Activated CD4-positive, alpha-beta T cell treated with anti-CD3 and anti-CD28 coated beads for 4 hours (primary cell): Measurements from ENCODE around the gene ZNRD2.
"Not testable (repeated sequence)": the region's sequence is repeated elsewhere in the genome, so short reads cannot be mapped to it uniquely, and the experiment has no call there.

Experiments used
- DNase-seq, 2 donors: peaks; one replicate each; pipeline ENCODE4 v3.0.0-alpha.2; 2020

ZNRD2 gene, protein sequence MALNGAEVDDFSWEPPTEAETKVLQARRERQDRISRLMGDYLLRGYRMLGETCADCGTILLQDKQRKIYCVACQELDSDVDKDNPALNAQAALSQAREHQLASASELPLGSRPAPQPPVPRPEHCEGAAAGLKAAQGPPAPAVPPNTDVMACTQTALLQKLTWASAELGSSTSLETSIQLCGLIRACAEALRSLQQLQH

DNA sequence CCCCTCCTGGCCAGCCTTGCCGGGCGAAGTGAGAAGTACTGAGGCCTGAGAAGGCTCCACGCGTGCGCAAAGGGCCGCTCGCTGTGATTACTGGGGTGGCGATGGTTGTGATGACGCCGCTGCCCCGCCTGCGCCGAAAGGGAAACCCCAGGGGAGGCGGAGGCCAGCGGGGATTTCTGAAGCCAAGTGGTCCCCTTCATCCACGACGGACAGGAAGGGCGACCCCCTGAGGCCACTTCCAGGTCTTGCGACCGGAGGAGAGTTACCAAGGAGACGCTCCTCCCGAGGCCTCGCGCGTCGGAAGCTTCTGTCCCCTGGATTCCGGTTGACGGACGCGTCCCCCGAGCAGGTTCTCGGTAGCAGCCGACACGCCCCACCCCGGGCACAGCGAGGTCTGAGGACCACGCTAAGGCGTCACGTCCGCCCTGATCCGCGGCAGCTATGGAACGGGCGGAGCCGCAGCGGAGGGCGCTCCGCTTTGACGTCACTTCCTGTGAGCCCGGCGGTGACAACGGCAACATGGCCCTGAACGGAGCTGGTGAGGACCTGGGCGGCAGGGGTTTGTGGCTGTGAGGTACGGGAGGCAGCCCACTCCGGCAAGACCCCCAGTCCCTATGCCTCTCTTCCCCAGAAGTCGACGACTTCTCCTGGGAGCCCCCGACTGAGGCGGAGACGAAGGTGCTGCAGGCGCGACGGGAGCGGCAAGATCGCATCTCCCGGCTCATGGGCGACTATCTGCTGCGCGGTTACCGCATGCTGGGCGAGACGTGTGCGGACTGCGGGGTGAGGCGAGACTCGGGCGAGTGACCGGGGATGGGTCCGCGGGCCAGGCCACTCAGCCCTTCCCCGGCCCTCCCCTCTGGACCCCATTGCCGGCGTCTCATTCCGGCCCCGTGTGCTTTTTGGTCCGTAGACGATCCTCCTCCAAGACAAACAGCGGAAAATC lies at the start of gene ZNRD2:
ZNRD2 (plus strand) TSS at position 505 of the 946 bp plus-strand sequence; CDS start at position 520, 15 bp downstream.
- peak; percentile 97 to 99 for DNase-seq

DNA sequence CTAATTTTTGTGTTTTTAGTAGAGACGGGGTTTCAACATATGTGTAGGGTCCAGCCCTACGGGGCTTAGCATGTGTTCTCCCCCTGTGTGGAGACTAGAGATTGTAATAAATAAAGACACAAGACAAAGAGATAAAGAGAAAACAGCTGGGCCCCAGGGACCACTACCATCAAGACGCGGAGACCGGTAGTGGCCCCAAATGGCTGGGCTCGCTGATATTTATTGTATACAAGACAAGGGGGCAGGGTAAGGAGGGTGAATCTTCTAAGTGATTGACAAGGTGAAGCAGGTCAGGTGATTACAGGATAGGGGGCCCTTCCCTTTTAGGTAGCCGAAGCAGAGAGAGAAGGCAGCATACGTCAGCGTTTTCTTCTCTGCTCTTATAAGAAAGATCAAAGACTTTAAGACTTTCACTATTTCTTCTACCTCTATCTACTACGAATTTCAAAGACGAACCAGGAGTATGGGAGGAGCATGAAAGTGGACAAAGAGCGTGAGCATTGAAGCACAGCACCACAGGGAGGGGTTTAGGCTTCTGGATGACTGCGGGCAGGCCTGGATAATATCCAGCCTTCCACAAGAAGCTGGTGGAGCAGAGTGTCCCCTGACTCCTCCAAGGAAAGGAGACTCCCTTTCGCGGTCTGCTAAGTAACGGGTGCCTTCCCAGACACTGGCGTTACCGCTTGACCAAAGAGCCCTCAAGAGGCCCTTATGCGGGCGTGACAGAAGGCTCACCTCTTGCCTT lies 48.3 kb upstream of the ZNRD2 start:
- DNase-seq = not testable (repeated sequence)

DNA sequence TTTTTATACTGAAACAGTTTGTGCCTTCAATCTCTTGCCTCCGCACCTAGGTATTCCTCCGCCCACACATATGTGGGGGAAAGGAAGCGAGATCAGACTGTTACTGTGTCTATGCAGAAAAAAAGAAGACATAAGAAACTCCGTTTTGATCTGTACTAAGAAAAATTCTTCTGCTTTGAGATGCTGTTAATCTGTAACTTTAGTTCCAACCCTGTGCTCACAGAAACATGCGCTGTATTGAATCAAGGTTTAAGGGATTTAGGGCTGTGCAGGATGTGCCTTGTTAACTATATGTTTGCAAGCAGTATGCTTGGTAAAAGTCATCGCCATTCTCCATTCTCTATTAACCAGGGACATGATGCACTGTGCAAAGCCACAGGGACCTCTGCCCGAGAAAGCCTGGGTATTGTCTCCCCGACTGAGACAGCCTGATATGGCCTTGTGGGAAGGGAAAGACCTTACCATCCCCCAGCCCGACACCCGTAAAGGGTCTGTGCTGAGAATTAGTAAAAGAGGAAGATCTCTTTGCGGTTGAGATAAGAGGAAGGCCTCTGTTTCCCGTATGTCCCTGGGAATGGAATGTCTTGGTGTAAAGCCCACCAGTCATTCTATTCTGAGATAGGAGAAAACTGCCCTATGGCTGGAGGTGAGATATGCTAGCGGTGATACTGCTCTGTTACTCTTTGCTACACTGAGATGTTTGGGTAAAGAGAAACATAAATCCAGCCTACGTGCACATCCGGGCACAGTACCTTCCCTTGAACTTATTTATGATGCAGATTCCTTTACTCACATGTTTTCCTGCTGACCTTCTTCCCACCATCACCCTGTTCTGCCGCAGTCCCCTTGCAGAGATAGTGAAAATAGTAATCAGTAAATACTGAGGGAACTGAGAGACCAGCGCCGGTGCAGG lies 47.3 kb upstream of the ZNRD2 start:
- peak; percentile 55 to 58 for DNase-seq

DNA sequence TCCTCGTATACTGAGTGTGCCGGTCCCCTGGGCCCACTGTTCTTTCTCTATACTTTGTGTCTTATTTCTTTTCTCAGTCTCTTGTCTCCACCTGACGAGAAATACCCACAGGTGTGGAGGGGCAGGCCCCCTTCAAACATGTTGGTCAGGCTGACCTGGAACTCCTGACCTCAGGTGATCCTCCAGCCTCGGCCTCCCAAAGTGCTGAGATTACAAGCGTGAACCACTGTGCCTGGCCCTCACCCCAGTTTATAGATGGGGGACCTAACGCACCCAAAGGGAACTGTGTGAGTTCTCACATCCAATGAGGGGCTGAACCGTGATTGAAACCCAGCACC lies 46.7 kb upstream of the ZNRD2 start:
- DNase-seq = not testable (repeated sequence)

DNA sequence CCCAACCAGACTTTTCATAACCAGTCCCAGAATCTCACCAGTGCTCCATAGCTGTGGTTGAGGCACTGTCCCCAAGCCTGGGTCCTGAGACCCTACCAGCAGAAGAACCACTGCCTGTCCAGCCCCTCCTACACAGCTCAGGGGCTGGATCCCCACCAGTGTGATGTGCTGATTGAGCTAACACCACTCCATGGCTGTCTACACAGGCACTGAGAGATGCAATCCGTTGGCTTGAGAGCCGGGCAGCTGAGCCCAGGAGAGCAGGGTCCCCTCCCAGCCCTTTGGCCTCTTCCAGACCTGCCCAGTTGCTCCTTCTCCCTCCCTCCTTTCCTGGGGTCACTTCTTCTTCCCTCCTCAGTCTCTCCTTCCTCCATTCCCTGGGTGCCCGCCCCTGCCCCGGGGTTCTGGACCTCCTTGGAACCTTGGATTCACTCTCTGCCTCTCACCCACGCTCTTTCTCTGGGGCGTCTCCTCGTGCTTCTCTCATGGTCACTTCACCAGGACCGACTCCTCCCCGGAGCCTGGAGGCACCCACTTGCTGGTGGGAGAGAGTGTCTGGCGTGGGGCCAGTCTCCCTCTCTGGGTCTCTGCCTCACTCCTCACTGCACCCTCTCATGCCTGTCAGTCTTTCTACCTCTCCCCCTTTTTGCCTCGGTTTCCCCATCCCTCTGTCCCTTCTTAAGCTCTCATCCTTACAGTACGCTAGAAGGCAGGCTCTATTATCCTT lies 46.1 kb upstream of the ZNRD2 start:
- DNase-seq = no peak

DNA sequence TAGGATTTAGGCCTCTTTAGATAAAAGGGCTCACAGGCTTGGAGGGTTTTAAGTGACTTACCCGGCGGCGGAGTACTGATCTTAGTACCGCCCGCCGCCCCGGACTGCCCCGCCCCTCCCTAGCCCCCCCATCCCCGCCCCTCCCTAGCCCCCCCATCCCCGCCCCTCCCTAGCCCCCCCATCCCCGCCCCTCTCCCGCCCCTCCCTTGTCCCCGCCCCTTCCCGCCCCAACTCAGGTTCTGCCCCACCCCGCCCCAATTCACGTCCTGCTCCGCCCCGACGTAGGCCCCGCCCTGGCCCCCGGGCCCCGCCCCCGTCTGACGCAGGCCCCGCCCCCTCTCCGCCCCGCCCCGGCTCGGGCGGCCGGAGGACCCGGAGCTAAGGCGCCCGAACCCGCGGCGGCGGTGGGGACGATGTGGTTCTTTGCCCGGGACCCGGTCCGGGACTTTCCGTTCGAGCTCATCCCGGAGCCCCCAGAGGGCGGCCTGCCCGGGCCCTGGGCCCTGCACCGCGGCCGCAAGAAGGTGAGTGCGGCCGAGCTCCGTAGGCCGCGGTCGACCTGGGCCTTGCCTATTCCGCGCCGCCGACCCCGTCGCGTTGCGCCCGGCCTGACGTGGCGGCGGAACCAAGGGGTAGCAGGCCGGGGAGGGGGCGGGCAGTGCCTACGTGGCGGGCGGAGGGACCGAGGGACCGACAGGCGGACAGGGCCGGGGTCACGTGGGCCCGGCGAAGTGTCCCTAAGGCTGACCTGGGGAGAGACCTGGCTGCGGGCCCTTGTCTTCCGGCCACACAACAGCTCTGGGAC lies 45.3 kb upstream of the ZNRD2 start, which contains the start of gene SCYL1:
SCYL1 (plus strand) TSS at position 343 of the 805 bp plus-strand sequence; CDS start at position 414, 71 bp downstream.
- peak; percentile 80 to 87 for DNase-seq

DNA sequence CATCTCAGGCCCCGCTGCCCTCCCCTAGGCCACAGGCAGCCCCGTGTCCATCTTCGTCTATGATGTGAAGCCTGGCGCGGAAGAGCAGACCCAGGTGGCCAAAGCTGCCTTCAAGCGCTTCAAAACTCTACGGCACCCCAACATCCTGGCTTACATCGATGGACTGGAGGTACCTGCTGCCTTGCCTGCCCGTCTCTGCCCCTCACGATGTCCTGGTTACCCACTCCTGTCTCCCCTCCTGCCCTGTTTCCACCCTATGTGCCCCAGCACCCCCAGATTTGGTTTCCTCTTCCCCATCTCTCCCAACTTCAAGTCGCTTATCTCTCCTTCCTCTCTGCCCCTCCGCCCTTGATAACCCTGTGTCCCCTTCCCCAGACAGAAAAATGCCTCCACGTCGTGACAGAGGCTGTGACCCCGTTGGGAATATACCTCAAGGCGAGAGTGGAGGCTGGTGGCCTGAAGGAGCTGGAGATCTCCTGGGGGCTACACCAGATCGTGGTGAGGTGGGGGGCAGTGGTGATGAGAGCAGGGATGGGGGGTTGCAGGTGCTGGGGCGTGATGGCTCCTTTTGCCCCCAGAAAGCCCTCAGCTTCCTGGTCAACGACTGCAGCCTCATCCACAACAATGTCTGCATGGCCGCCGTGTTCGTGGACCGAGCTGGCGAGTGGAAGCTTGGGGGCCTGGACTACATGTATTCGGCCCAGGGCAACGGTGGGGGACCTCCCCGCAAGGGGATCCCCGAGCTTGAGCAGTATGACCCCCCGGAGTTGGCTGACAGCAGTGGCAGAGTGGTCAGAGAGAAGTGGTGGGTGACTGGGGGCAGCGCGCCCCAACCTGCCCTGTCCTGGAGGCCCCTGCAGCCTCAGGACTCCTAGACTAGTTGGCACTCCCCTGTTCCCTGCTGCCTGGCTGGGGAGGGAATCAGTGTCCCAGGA lies 44.5 kb upstream of the ZNRD2 start:
- no peak for DNase-seq

DNA sequence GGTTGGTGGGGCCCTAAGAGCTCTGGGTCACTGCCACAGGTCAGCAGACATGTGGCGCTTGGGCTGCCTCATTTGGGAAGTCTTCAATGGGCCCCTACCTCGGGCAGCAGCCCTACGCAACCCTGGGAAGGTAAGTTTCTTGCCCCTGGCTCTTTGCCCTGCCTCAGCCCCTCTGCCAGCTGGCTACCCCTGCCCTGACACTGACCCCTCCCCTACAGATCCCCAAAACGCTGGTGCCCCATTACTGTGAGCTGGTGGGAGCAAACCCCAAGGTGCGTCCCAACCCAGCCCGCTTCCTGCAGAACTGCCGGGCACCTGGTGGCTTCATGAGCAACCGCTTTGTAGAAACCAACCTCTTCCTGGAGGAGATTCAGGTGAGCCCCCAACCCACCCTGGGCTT lies 43.5 kb upstream of the ZNRD2 start:
- no peak for DNase-seq

DNA sequence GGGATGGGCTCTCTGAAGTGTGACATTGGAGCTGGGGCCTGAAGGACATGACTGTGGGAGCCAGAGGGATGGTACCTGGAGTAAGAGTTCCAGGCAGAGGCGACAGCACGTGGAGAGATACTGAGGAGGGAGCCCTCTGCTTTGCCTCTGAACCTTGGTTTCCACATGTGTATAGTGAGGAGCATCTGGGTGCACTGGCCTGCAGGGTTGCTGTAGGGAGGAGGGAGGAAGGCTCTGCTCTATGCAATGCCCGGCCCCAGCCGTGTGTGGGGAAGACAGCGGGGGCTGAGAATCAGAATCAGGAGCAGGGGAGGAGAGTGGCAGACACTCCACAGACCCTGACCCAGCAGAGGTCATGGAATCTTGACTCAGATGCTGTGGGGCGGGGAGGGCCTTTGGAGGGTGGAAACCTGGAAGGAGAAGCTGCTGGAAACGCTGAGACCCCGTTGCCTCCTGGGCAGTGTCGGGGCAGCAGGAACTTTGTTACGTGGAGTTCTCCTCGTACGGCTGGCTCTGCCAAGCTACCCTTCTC lies 41.4 kb upstream of the ZNRD2 start:
- DNase-seq = no peak

DNA sequence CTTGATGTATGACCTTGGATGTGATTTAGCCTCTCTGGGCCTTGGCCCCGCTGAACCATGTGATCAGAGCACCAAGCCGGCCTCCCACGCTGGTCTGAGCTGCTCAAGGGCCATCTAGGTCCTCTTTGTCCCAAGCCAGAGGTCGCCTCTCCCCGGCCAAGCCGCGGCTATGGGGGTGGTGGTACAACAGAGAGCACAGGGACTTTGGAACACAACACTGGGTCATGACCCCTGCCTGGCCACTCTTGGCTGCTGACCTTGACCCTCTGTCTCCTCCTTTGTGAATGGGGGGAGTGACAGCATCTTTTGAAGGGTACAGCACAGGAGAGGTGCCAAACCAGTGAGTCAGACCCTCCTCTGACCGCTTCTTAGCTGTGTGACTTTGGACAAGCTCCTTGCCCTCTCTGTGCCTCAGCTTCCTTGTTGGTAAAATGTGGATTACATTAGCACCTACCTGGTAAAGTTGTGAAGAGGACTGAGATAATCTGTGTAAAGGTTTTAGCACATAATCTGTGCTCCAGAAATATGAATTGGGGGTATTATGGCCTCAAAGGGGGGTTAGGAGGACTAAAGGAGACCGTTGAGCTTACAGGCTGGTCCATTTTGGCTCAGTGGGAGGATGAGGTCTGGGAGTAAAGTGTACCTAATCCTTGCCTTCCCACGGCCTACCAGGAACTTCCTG lies 40.7 kb upstream of the ZNRD2 start:
- DNase-seq = no peak

DNA sequence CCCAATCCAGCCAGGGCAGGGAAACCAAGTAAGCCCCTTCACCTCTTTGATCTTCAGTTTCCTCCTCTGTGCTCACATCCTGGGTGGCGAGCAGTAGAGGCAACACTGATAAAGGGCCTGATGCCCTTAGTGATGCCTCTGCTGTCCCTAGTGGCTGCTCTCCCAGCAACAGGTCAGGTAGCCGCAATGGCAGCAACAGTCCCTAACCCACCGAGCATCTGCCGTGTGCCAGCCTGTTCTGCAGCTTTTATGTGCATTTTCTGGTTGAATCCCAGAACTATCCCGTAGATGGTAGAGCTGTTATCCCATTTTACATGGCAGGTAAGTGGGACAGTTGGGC lies 40.1 kb upstream of the ZNRD2 start:
- no peak for DNase-seq

DNA sequence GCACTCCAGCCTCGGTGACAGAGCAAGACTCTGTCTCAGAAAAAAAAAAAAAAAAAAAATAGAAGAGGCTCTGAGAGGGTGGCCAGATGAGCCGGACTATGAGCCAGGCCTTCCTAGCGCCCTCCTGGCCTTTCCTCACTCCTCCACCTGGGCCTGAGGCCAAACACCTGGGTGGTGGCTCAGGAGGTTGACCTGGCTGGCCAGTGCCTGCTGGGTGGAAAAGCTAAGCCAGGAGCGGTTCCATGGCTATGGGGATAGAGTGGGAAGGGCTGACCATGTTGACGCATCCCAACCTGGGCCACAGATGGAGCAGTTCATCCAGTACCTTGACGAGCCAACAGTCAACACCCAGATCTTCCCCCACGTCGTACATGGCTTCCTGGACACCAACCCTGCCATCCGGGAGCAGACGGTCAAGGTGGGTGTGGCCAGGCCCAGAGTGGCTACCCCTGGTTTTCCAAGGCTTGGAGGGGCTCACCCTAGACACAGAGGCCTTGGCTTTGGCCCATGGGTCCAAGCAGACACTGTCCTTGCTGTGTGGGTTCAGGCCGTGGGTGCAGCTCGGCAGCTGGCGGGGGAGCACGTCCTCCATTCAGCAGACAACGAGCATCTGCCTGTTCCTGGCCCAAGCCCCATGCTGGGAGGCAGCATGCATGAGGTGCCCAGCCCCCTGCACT lies 37.8 kb upstream of the ZNRD2 start:
- no peak for DNase-seq

DNA sequence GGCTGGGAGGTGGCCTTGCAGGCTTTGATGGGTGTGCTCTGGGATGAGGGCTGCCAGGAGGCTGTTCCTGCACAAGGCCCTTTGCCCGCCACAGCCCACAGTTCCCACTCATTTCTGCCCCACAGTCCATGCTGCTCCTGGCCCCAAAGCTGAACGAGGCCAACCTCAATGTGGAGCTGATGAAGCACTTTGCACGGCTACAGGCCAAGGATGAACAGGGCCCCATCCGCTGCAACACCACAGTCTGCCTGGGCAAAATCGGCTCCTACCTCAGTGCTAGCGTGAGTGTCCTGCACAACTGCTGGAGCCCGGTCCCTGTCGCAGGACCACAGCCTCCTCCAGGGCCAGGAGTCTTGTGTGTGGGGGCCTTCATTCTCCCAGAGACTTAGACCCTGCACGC lies 35.2 kb upstream of the ZNRD2 start:
- no peak for DNase-seq

DNA sequence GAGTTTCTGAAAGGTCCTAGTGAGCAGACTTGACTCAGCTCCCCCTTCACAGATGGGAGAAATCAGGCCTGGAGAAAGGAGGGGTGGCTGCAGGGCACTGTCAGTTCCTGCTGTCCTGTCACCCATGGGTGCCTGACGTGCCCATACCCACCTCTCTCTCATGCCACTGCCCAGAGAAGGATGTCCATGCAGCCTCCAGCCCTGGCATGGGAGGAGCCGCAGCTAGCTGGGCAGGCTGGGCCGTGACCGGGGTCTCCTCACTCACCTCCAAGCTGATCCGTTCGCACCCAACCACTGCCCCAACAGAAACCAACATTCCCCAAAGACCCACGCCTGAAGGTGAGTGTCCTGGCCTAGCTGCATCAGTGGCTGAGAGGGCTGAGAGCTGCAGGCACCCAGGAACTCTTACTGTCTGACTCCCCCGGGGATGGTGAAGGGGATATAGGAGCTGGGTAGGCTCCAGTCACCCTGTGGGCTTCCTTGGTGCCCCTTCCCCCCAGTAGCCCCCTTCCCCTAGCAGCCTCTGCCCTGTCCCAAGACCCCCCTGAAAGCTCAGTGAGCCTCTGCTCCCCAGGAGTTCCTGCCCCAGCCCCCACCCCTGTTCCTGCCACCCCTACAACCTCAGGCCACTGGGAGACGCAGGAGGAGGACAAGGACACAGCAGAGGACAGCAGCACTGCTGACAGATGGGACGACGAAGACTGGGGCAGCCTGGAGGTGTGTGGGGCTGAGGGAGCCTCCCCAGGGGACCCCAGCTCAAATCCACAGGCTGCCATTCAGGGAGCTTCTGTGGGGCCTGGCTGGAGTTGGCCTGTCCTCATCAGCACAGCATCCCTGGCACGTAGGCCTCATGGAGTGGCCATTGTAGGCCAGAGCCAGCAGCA lies 33.6 kb upstream of the ZNRD2 start:
- no peak for DNase-seq

DNA sequence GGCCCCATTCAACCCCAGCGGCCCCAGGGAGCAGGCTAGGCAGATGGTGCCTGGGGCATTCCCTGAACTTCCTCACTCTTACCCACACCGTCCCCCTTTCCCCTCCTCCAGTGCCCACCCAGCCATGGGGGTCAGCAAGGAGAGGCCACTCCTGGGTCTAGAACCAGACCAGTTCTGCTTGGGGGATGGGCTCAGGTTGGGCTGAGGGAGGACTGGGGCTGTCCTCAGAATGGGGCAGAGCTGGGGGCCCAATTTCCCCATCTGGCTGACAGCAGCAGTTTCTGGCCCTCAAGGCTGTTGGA lies 33.0 kb upstream of the ZNRD2 start:
- no peak for DNase-seq

DNA sequence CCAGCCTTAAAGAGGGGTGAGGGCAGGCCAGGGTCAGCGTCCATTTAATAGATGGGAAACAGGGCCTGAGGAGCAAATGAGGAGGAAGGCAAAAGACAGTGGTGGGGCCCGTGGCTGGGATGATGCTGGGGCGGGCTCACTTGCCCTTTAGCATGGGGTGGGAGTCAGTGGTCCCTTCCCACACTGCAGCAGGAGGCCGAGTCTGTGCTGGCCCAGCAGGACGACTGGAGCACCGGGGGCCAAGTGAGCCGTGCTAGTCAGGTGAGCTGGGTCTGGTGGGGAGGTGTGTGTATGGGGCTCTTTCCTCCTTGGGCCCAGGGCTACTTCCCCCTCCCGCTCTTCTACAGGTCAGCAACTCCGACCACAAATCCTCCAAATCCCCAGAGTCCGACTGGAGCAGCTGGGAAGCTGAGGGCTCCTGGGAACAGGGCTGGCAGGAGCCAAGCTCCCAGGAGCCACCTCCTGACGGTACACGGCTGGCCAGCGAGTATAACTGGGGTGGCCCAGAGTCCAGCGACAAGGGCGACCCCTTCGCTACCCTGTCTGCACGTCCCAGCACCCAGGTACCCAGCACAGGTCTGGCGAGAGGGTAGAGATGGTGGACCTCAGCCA lies 32.6 kb upstream of the ZNRD2 start:
- DNase-seq = no peak
